IPS-20b (cell line): ENCODE data around the gene ATG2B.

Experiments
- H3K27ac ChIP-seq: one replicate; pipeline ENCODE4 v1.5.1; 2013; ENCODE audit warnings: low read length
- H3K27me3 ChIP-seq: 2 replicates; pipeline ENCODE4 v1.6.1; 2013; ENCODE audit warnings: mild to moderate bottlenecking, low read length, inconsistent platforms; ENCODE audit not compliant: insufficient read depth
- H3K36me3 ChIP-seq: 2 replicates; pipeline ENCODE4 v1.6.1; 2013; ENCODE audit warnings: low read depth, mild to moderate bottlenecking, inconsistent platforms, low read length, moderate library complexity; ENCODE audit not compliant: insufficient read depth
- H3K4me1 ChIP-seq: 2 replicates; pipeline ENCODE4 v1.6.1; 2013; ENCODE audit warnings: mild to moderate bottlenecking, control low read depth, inconsistent platforms, low read length, moderate library complexity; ENCODE audit not compliant: insufficient read depth
- H3K4me3 ChIP-seq: 2 replicates; pipeline ENCODE4 v1.5.1; 2013; ENCODE audit warnings: mild to moderate bottlenecking, low read length, inconsistent platforms
- H3K9ac ChIP-seq: 2 replicates; pipeline ENCODE4 v1.6.1; 2013; ENCODE audit warnings: low read depth, mild to moderate bottlenecking, inconsistent platforms, low read length, moderate library complexity
- H3K9me3 ChIP-seq: 2 replicates; pipeline ENCODE4 v1.6.1; 2013; ENCODE audit warnings: mild to moderate bottlenecking, low read depth, low read length, inconsistent platforms; ENCODE audit not compliant: insufficient read depth

The ATG2B gene

DNA sequence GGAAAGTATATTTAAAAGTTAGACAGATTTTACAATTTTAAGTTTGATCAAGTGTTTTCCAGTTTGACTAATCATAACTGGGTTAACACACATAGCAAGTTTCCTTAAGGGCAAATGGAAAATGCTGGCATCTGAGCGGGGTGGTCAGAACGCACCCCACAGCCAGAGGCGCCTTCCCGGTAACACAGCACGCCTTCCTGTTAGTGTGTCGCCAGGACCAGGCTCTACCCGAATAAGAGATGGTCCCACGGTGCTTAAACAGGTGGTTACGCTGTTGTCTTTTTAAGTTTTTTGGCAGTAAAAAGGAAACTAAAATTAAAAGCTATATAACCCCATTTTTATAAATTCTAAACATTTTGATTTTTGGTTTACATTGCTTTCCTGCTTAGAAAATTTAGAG lies 79.1 kb downstream of the ATG2B start:
- Histone ChIP-seq H3K9me3 (no peaks in the 10 kb centered on the region), H3K4me3 (no peak overlapping the region), H3K9ac (no peak overlapping the region), H3K27ac (no peak overlapping the region), H3K27me3 (no peaks in the 10 kb centered on the region), H3K4me1 (peaks cover 15% of the 10 kb centered on the region), H3K36me3 (peaks cover 30% of the 10 kb centered on the region)

DNA sequence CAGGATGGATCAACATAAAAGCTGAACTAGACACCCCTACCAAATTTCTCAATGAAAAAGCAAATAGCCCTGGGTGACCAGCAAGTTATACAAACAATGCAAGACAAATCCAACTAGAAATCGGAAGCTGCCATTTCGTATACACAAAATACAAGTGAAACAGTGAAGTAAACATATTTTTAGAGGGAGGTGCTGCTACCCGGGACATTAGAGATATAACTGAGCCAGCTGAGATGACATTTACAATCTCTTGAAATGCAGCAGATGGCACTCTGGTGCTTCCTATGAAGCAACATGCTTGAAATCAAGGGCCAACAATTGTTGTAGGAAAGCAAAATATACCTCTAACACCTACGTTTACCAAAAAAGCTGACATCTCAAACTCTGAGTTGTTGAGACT lies 81.7 kb downstream of the ATG2B start:
- H3K27ac ChIP-seq: no peak overlapping the region
- no peak overlapping the region for H3K9ac ChIP-seq
- peaks cover 5% of the 10 kb centered on the region for H3K9me3 ChIP-seq
- no peak overlapping the region for H3K4me3 ChIP-seq
- peaks cover 21% of the 10 kb centered on the region for H3K36me3 ChIP-seq
- no peaks in the 10 kb centered on the region for H3K27me3 ChIP-seq
- H3K4me1 ChIP-seq: peaks cover 19% of the 10 kb centered on the region

DNA sequence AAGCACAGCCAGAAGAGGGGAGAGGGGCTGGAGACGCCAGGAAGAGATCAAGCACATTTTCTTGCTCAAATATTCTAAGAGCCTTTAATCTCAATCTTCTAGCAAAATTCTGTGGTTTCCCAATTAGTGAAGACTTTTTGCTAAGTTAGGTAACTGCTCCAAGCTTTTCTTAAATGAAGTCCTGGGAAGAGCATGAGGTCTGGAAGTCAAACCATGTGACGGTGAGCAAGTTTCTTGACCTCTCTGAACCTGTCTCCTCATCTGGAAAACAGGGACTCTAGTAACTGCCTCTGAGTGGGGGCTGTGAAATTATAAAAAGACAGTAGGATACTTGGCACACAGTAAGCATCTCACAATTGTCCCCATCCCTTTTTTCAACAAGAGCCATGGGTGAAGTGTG lies 83.0 kb downstream of the ATG2B start:
- Histone ChIP-seq H3K9me3 (peaks cover 5% of the 10 kb centered on the region), H3K4me3 (no peak overlapping the region), H3K27ac (no peak overlapping the region), H3K36me3 (peaks cover 13% of the 10 kb centered on the region), H3K27me3 (no peaks in the 10 kb centered on the region), H3K9ac (no peak overlapping the region), H3K4me1 (peaks cover 19% of the 10 kb centered on the region)

DNA sequence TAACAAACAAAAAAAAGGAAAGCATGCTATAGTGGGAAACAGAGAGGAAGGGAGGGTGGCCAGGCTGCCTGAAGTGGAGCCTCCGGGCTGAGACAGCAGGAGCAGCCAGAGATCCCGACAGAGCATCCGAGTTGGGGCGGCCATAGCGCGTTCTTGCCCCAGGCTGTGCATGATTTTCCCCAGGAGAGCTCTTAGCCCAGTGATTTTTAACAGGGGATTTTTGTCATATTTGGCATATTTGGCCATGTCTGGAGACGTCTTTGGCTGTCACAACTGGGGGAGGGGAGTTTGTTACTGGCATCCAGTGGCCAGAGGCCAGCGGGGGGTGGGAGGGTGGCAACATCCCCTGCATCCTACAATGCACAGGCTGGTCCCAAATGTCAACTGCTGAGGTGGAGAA lies 83.6 kb downstream of the ATG2B start:
- no peak overlapping the region for H3K9ac ChIP-seq
- no peaks in the 10 kb centered on the region for H3K27me3 ChIP-seq
- H3K4me3 ChIP-seq: no peak overlapping the region
- no peak overlapping the region for H3K27ac ChIP-seq
- H3K9me3 ChIP-seq: peaks cover 5% of the 10 kb centered on the region
- peaks cover 8% of the 10 kb centered on the region for H3K36me3 ChIP-seq
- peaks cover 19% of the 10 kb centered on the region for H3K4me1 ChIP-seq

DNA sequence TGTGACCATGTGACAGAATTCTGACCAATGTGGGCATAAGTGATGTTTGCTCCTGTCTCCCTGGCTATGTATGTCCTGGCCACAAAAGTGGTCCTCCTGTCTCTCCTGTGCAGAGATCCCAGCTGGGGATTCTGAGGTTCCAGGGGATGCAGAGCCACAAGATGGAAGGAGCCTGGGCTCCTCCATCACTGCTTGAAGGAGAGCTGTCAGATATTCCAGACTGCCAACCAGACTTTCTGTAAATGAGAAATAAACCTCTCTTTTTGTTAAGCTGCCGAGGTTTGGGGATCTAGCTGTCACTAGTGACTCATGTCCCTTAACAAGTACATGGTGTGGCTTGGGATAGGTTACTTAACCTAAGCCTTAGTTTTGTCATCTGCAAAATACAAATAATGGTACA lies 85.3 kb downstream of the ATG2B start:
- Histone ChIP-seq H3K4me3 (no peak overlapping the region), H3K27ac (no peak overlapping the region), H3K4me1 (peaks cover 16% of the 10 kb centered on the region), H3K36me3 (no peaks in the 10 kb centered on the region), H3K27me3 (no peaks in the 10 kb centered on the region), H3K9me3 (peaks cover 5% of the 10 kb centered on the region), H3K9ac (no peak overlapping the region)

DNA sequence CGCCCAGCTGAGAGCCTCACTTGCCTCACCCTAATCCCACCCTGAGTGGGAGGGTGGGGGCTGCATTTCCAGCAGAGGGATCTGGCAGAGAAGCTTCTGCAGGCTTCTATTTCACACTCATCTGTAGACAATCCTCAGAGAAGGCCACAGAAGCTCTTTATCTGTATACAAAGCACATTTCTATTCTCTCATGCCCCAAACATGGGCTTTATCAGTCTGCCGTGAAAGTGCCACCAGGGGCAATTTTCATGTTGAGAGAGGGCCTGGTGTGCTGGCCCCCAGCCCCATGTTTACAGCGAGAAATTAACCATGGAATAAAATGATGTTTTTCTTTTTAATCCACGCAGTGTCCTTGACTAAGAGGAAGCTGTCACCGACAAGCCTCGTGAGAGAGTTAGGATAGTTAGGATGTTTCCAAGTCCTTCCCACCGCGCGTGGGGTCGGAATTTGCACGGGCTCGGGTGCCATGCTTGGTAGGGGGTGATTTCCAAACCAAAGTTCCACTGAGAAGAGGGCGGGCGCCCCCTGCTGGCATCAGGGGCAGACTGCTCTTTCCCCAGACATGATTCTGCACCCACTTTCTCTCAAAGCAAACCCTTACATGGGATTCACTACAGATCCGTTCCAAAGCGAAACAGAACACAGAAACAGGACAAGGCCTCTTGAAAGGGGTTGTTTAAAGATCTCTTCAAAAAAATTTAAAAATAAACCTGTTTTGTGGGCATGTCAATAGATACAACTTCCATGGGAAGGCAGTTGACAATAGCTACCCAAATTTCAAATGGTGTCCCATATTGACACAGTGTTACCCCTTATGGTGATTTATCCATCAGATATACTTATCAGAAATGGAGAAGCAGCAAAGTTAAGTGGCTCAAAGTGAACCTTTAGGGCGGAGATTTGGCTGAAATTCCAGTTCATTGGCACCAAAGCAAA lies 87.7 kb downstream of the ATG2B start:
- H3K4me3 ChIP-seq: no peak overlapping the region; the same call in 1 of the 2 replicates
- no peak overlapping the region for H3K27ac ChIP-seq
- no peaks in the 10 kb centered on the region for H3K27me3 ChIP-seq
- H3K9me3 ChIP-seq: peaks cover 9% of the 10 kb centered on the region
- H3K9ac ChIP-seq: no peak overlapping the region
- H3K36me3 ChIP-seq: no peaks in the 10 kb centered on the region
- peaks cover 5% of the 10 kb centered on the region; the same call in 1 of the 2 replicates for H3K4me1 ChIP-seq

DNA sequence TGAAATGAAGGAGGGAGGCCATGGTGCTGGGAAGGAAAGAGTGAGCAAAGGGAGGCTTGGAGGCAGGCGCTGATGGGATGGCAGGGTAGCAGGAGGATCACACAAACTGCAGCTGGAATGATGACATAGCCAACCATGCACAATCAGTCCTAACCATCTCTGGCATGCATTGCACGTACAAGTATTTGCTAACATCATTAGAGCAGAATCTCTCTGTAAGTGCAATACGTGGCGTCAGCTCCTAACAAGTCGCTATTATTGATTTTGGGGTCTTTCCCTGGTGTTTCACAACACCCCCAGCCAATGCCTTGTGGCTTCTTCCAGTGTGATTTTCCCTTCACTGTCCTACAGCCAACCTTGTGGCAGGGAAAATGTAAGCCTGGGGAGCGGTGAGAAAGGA lies 88.6 kb downstream of the ATG2B start:
- Histone ChIP-seq H3K27ac (no peak overlapping the region), H3K36me3 (no peaks in the 10 kb centered on the region), H3K9ac (no peak overlapping the region), H3K27me3 (no peaks in the 10 kb centered on the region), H3K4me3 (no peak overlapping the region), H3K9me3 (peaks cover 9% of the 10 kb centered on the region), H3K4me1 (peaks cover 5% of the 10 kb centered on the region; the same call in 1 of the 2 replicates)

DNA sequence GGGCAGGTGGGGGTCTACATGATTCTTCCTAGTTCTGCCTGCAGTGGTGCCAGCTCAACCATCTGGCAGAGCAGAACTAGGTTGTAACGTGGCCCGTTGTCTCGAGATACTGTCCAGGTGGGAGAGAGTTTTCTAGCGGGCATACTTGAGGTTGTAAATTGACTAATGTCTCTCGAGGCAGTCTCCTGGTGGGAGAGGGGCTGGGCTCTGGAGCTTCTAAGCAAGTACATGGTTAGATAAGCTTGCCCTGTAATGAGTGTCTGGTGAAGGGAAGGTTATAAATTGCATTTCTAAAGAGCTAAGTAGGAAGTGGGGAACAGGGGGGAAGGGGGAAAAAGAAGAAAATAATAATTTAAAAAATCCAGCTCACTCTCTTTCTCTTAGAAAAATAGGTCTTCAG lies 89.0 kb downstream of the ATG2B start:
- H3K36me3 ChIP-seq: no peaks in the 10 kb centered on the region
- H3K4me3 ChIP-seq: no peak overlapping the region
- H3K27me3 ChIP-seq: no peaks in the 10 kb centered on the region
- no peak overlapping the region for H3K9ac ChIP-seq
- H3K4me1 ChIP-seq: peaks cover 5% of the 10 kb centered on the region; the same call in 1 of the 2 replicates
- no peak overlapping the region for H3K27ac ChIP-seq
- H3K9me3 ChIP-seq: peaks cover 9% of the 10 kb centered on the region

DNA sequence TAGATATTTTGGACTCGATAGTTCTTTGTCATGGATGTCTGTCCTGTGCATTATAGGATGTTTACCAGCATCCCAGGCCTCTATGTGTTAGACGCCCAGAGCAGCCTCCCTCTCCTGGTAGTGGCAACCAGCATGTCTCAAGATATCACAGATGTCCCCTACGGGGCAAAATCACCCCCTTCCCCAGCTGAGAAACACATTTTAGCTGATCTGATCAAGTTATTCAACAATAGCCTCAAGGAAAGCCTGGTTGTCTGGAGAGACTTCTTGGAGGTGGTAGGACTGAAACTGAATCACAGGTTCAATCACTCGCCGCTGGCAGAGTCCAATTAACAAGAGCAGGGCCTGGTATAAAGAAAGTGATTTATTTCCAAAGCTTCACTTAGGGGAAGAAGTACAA lies 89.5 kb downstream of the ATG2B start:
- no peak overlapping the region for H3K27ac ChIP-seq
- H3K27me3 ChIP-seq: no peaks in the 10 kb centered on the region
- no peak overlapping the region for H3K4me3 ChIP-seq
- no peaks in the 10 kb centered on the region for H3K36me3 ChIP-seq
- peaks cover 9% of the 10 kb centered on the region for H3K9me3 ChIP-seq
- no peak overlapping the region for H3K9ac ChIP-seq
- peaks cover 5% of the 10 kb centered on the region; the same call in 1 of the 2 replicates for H3K4me1 ChIP-seq

DNA sequence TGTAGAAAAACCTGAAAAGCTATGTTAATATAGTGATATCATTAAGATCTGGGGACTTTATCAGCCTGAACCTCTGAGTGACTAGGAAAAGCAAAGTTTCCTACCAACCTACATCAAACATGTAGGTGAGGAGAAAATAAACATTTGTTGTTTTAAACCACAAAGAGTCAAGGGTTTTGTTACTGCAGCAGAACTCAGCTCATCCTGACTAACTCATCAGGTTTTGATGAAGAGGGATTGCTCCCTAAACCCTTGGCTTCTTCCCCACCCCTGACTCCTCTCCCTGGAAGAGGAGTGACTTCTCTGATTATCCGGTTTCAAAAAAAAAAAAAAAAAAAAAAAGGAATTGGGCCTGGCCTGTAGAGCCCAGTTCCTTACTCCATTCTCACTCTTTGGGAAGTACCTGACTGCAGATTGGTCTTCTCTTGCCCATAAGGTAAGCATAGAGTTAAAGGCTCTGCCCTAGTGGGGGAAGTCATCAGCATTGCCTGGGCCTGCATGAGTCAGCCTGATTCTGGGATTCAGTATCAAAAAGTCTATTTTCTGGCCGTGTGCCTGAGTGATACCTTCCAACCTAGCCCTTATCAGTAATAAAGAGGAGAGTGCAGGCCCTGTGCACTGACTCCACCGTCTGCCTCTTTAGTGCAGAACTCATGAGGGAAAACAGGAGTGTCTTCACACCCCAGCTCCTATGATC lies 90.2 kb downstream of the ATG2B start:
- Histone ChIP-seq H3K27me3 (no peaks in the 10 kb centered on the region), H3K9me3 (peaks cover 7% of the 10 kb centered on the region), H3K4me1 (peaks cover 5% of the 10 kb centered on the region; the same call in 1 of the 2 replicates), H3K4me3 (no peak overlapping the region), H3K9ac (no peak overlapping the region), H3K36me3 (no peaks in the 10 kb centered on the region), H3K27ac (no peak overlapping the region)

DNA sequence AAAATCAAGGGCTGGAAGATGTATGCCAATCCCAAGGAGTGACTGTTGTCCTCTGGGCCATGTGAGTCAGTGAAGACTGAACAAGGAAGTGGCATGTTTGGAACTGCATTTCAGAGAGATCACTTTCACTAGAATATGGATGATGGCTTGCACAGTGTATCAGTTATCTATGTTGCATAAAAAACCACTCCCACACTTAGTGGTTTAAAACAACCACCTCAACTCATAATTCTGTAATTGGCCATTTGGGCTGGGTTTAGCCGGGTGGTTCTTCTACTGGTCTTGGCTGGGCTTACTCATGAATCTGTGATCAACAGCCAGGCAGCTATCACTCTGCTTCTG lies 91.7 kb downstream of the ATG2B start:
- Histone ChIP-seq H3K27ac (no peak overlapping the region), H3K4me1 (no peaks in the 10 kb centered on the region), H3K36me3 (no peaks in the 10 kb centered on the region), H3K9me3 (peaks cover 4% of the 10 kb centered on the region; the same call in 1 of the 2 replicates), H3K9ac (no peak overlapping the region), H3K27me3 (no peaks in the 10 kb centered on the region), H3K4me3 (no peak overlapping the region)
